HepG2 (cell line): ENCODE measurements around the gene ADAMTS14. TPM values are rescaled to one million over a fixed set of nuclear protein-coding genes. Genes with fewer than 3 reads are reported as not detected.

ENCODE experiments used
- ATAC-seq: fragments of 200-7000 bp; cut with Tn5 transposase; 3 replicates; pipeline ENCODE4 v1.9.1; 2020; ENCODE audit warnings: mild to moderate bottlenecking, moderate library complexity
- BruUV-seq: library from RNA; stranded (reverse); fragments of 400-500 nt; replicated peaks from 2 replicates; lab custom pipeline; 2021; lab: Mats Ljungman, UMichigan
- CTCF ChIA-PET: fragments of 300-600 bp; formaldehyde crosslinking; extraction: SDS; loops from one replicate; lab custom pipeline; 2021; ENCODE audit warnings: low total read pairs, inconsistent platforms, low intra/inter-chr PET ratio; lab: Yijun Ruan, JAX
- POLR2A ChIA-PET: fragments of 350-600 bp; sonication (Branson Sonifier 250); formaldehyde crosslinking; loops from one replicate; lab custom pipeline; 2020; ENCODE audit warnings: antibody characterized with exemption, inconsistent platforms; lab: Yijun Ruan, JAX
- DNase-seq: peaks from one replicate; pipeline ENCODE4 v3.0.0-alpha.2; 2015; ENCODE audit warnings: low spot score
- FAIRE-seq: peaks from 3 replicates; lab custom pipeline; 2011; peaks lifted over from hg19 to GRCh38; lab: Jason Lieb, UNC
- H2AFZ ChIP-seq: one replicate; pipeline ENCODE4 v1.6.1; 2011; ENCODE audit warnings: low read length, inconsistent platforms
- H3K27ac ChIP-seq: fragments of 300-600 bp; 3 replicates; pipeline ENCODE4 v1.8.0; 2011; ENCODE audit warnings: mixed run types, mild to moderate bottlenecking, mixed read lengths, low read length, inconsistent platforms; ENCODE audit not compliant: insufficient read depth; ENCODE audit errors: extremely low read length
- H3K27me3 ChIP-seq, 2 experiments: fragments of 200-600 bp in 1 of 2; 2 replicates in 1 of 2; 3 replicates in 1 of 2; pipeline versions ENCODE4 v1.6.0 to v1.8.0; 2011; ENCODE audit warnings: low read length in 2 of 2, mild to moderate bottlenecking in 2 of 2, moderate library complexity in 2 of 2, inconsistent platforms in 1 of 2; ENCODE audit not compliant: insufficient read depth in 2 of 2, control insufficient read depth in 1 of 2
- H3K36me3 ChIP-seq, 2 experiments: fragments of 200-600 bp in 1 of 2; replicated peaks in 1 of 2; 2 replicates in 1 of 2; 3 replicates in 1 of 2; pipeline versions ENCODE4 v1.5.1 to v1.8.0; 2011; ENCODE audit warnings: low read length in 2 of 2, inconsistent platforms in 1 of 2; ENCODE audit not compliant: insufficient read depth in 2 of 2, control insufficient read depth in 1 of 2
- H3K4me1 ChIP-seq: 2 replicates; pipeline ENCODE4 v1.5.1; 2012; ENCODE audit warnings: low read length, inconsistent platforms; ENCODE audit not compliant: insufficient read depth
- H3K4me2 ChIP-seq: 2 replicates; pipeline ENCODE4 v1.6.0; 2011; ENCODE audit warnings: low read depth, low read length, inconsistent platforms
- H3K4me3 ChIP-seq, 3 experiments: fragments of 200-600 bp in 1 of 3; sonication (generic), shearing (Covaris generic) in 1 of 3; replicated peaks in 1 of 3; 2 replicates each; pipeline ENCODE4 v1.5.1; 2011 to 2016; ENCODE audit warnings: low read length in 3 of 3, inconsistent platforms in 2 of 3, low read depth in 2 of 3, mild to moderate bottlenecking in 2 of 3, control low read depth in 1 of 3, mixed read lengths in 1 of 3; ENCODE audit not compliant: insufficient read depth in 1 of 3
- H3K79me2 ChIP-seq: one replicate; pipeline ENCODE4 v1.6.1; 2011; ENCODE audit warnings: low read length, inconsistent platforms; ENCODE audit not compliant: insufficient read depth
- H3K9ac ChIP-seq: 2 replicates; pipeline ENCODE4 v1.6.0; 2011; ENCODE audit warnings: mild to moderate bottlenecking, low read depth, low read length, inconsistent platforms; ENCODE audit not compliant: insufficient read depth
- H3K9me3 ChIP-seq: 2 replicates; pipeline ENCODE4 v1.5.1; 2012; ENCODE audit warnings: mild to moderate bottlenecking, low read length
- H4K20me1 ChIP-seq: 2 replicates; pipeline ENCODE4 v1.6.0; 2011; ENCODE audit warnings: inconsistent platforms, mild to moderate bottlenecking, low read length, moderate library complexity; ENCODE audit not compliant: insufficient read depth
- AKAP8 ChIP-seq: sonication (generic); formaldehyde crosslinking; IDR thresholded peaks from 2 replicates; pipeline ENCODE4 v1.5.1; 2020; ENCODE audit warnings: mild to moderate bottlenecking, missing genetic modification reagents
- ATF7 ChIP-seq, 2 experiments: fragments of 450-650 bp in 1 of 2; sonication (generic) in 1 of 2; formaldehyde crosslinking in 1 of 2; IDR thresholded peaks; 2 replicates each; pipeline versions ENCODE4 v1.4.0 to v1.6.1; 2016 to 2020; ENCODE audit warnings: antibody characterized with exemption in 1 of 2, mild to moderate bottlenecking in 1 of 2, missing genetic modification reagents in 1 of 2
- JUNB ChIP-seq: sonication (generic); formaldehyde crosslinking; IDR thresholded peaks from 2 replicates; pipeline ENCODE4 v1.8.0; 2022; ENCODE audit warnings: missing genetic modification reagents, mild to moderate bottlenecking, borderline replicate concordance
- NAIF1 ChIP-seq: sonication (generic); formaldehyde crosslinking; IDR thresholded peaks from 2 replicates; pipeline ENCODE4 v1.5.0; 2020; ENCODE audit warnings: mild to moderate bottlenecking, missing genetic modification reagents, borderline replicate concordance
- NONO ChIP-seq, 2 experiments: fragments of 450-650 bp in 1 of 2; sonication (generic) in 1 of 2; formaldehyde crosslinking in 1 of 2; IDR thresholded peaks in 1 of 2; conservative IDR thresholded peaks in 1 of 2; 2 replicates each; pipeline versions ENCODE4 v1.6.1 to v1.8.0; 2017 to 2022; ENCODE audit warnings: mild to moderate bottlenecking in 1 of 2, missing genetic modification reagents in 1 of 2, moderate library complexity in 1 of 2
- SETDB1 ChIP-seq: sonication (generic); formaldehyde crosslinking; IDR thresholded peaks from 2 replicates; pipeline ENCODE4 v1.5.1; 2020; ENCODE audit warnings: missing genetic modification reagents, mild to moderate bottlenecking, borderline replicate concordance
- SMAD1 ChIP-seq: sonication (generic); formaldehyde crosslinking; IDR thresholded peaks from 2 replicates; pipeline ENCODE4 v1.4.0; 2020; ENCODE audit warnings: missing genetic modification reagents, low read depth, mild to moderate bottlenecking, borderline replicate concordance
- TP53 ChIP-seq: sonication (generic); formaldehyde crosslinking; conservative IDR thresholded peaks from 2 replicates; pipeline ENCODE4 v1.4.0; 2020; ENCODE audit warnings: missing genetic modification reagents
- XBP1 ChIP-seq: sonication (generic); formaldehyde crosslinking; IDR thresholded peaks from 2 replicates; pipeline ENCODE4 v1.5.0; 2020; ENCODE audit warnings: missing genetic modification reagents
- ZNF260 ChIP-seq: sonication (generic); formaldehyde crosslinking; IDR thresholded peaks from 2 replicates; pipeline ENCODE4 v1.4.0; 2020; ENCODE audit warnings: missing genetic modification reagents, low read depth, mild to moderate bottlenecking, borderline replicate concordance
- ZNF274 ChIP-seq: sonication (generic); formaldehyde crosslinking; IDR thresholded peaks from 2 replicates; pipeline ENCODE4 v1.5.1; 2020; ENCODE audit warnings: mild to moderate bottlenecking, missing genetic modification reagents
- ZNF296 ChIP-seq: sonication (generic); formaldehyde crosslinking; conservative IDR thresholded peaks from 2 replicates; pipeline ENCODE4 v1.5.0; 2020; ENCODE audit warnings: mild to moderate bottlenecking, missing genetic modification reagents
- ZNF510 ChIP-seq: sonication (generic); formaldehyde crosslinking; IDR thresholded peaks from 2 replicates; pipeline ENCODE4 v1.4.0; 2020; ENCODE audit warnings: low read depth, mild to moderate bottlenecking, missing genetic modification reagents
- ZNF549 ChIP-seq: sonication (generic); formaldehyde crosslinking; IDR thresholded peaks from 2 replicates; pipeline ENCODE4 v1.5.0; 2020; ENCODE audit warnings: missing genetic modification reagents
- ZSCAN21 ChIP-seq: sonication (generic); formaldehyde crosslinking; IDR thresholded peaks from 2 replicates; pipeline ENCODE4 v1.8.0; 2022; ENCODE audit warnings: mild to moderate bottlenecking, missing genetic modification reagents, moderate library complexity, borderline replicate concordance
- WGBS: methylation state at CpG from one replicate; pipeline ENCODE4 v1.1.6; 2017; ENCODE audit warnings: low lambda C conversion rate; 5-methylcytosine and 5-hydroxymethylcytosine counted together
- in situ Hi-C: cut with HindIII; loops from 2 replicates; pipeline ENCODE4 v1.10.0; 2017; ENCODE audit warnings: low pct_unique_long_range_greater_than_20kb; ENCODE audit not compliant: extremely low pct_ligation_motif_present
- intact Hi-C: fragments of 100-400 bp; cut with micrococcal nuclease; formaldehyde crosslinking; loops from one replicate; pipeline ENCODE4 v1.10.0; 2022; ENCODE audit not compliant: unreplicated experiment
- polyA plus RNA-seq, 8 experiments: library from polyadenylated mRNA; depleted of rRNA in 3 of 8; stranded (reverse) in 7 of 8; unstranded in 1 of 8; fragments of >200 nt; fragmentation: Illumina TruSeq in 4 of 8; extraction: Trizol in 4 of 8; gene quantifications; 2 replicates each; pipeline versions ENCODE4 v1.2.1 to v1.2.3, GENCODE V29; 2011 to 2016; ENCODE audit warnings: low read depth in 4 of 8, missing spikeins in 1 of 8, mixed read lengths in 1 of 8; ENCODE audit not compliant: insufficient read depth in 1 of 8
- total RNA-seq, 5 experiments: library from RNA; depleted of rRNA; stranded (reverse); fragments of >200 nt; fragmentation: Illumina TruSeq; extraction: Trizol; gene quantifications; 2 replicates each; pipeline ENCODE4 v1.2.3, GENCODE V29; 2016; ENCODE audit warnings: low read depth in 1 of 5
- TF ChIP-seq, protein P1 (sequence below): sonication (generic); formaldehyde crosslinking; IDR thresholded peaks from 2 replicates; pipeline ENCODE4 v1.8.0; 2022; ENCODE audit warnings: mild to moderate bottlenecking, missing genetic modification reagents, moderate library complexity
- TF ChIP-seq, protein P2 (sequence below): sonication (generic); formaldehyde crosslinking; IDR thresholded peaks from 2 replicates; pipeline ENCODE4 v1.5.1; 2020; ENCODE audit warnings: mild to moderate bottlenecking, missing genetic modification reagents
- TF ChIP-seq, protein P3 (sequence below): sonication (generic); formaldehyde crosslinking; IDR thresholded peaks from 2 replicates; pipeline ENCODE4 v1.9.0; 2021; ENCODE audit warnings: missing genetic modification reagents, mild to moderate bottlenecking, borderline replicate concordance

ADAMTS14 gene
- total and polyA plus RNA-seq, 2 of the 13 experiments (the other 11 are each of a cell fraction or from before 2014, with no cell fraction given) = 0.04 to 0.07 TPM

DNA sequence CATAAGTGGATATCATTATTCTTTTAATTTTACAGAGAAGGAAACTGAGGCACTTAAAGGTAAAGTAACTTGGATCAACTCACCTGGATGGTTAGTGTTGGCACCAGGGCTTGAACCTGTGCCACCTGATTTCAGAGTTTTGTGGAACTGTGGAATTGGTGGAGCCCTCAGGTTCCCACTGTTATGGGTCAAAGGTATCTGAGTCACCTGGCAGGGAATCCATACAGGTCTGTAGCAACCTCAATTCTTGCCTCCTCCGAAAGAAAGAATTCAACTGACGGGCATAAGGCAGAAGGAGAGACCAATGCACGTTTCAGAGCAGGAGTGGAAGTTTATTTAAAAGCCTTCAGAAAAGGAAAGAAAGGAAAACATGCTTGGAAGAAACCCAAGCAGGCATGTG lies 25.2 kb upstream of the ADAMTS14 start:
- Histone ChIP-seq H3K9ac (no peak overlapping the region), H3K79me2 (no peaks in the 10 kb centered on the region), H3K9me3 (peaks cover 26% of the 10 kb centered on the region), H3K27ac (no peak overlapping the region), H3K27me3 (no peaks in the 10 kb centered on the region), H3K36me3 (no peaks in the 10 kb centered on the region), H4K20me1 (no peaks in the 10 kb centered on the region), H3K4me2 (no peak overlapping the region), H3K4me3 (no peak overlapping the region), H2AFZ (no peak overlapping the region), H3K4me1 (0 out of 2 replicates have a peak, but pooled peaks cover 4% of the 10 kb centered on the region)
- FAIRE-seq = no peak
- no peak for DNase-seq
- ChIA-PET CTCF (no interaction called here), POLR2A (no interaction called here)
- TF ChIP-seq SMAD1 (CRISPR knock-in tag) (no peak), ZNF510 (CRISPR knock-in tag) (no peak), NONO (IDR thresholded peaks at IDR 0.05) (no peak), NONO (CRISPR knock-in tag; conservative IDR thresholded peaks at IDR 0.05) (no peak), JUNB (CRISPR knock-in tag) (no peak), TP53 (CRISPR knock-in tag) (no peak), XBP1 (CRISPR knock-in tag) (no peak), AKAP8 (no peak), ZNF296 (CRISPR knock-in tag) (no peak), ZSCAN21 (CRISPR knock-in tag) (no peak), SETDB1 (CRISPR knock-in tag) (no peak), ATF7 (IDR thresholded peaks at IDR 0.05) (no peak), ATF7 (CRISPR knock-in tag; IDR thresholded peaks at IDR 0.05) (no peak), ZNF549 (no peak), ZNF274 (CRISPR knock-in tag) (no peak), NAIF1 (no peak), ZNF260 (CRISPR knock-in tag) (no peak)
- TF ChIP-seq, protein P1, sequence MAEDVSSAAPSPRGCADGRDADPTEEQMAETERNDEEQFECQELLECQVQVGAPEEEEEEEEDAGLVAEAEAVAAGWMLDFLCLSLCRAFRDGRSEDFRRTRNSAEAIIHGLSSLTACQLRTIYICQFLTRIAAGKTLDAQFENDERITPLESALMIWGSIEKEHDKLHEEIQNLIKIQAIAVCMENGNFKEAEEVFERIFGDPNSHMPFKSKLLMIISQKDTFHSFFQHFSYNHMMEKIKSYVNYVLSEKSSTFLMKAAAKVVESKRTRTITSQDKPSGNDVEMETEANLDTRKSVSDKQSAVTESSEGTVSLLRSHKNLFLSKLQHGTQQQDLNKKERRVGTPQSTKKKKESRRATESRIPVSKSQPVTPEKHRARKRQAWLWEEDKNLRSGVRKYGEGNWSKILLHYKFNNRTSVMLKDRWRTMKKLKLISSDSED (CRISPR knock-in tag) = no peak
- TF ChIP-seq, protein P2, sequence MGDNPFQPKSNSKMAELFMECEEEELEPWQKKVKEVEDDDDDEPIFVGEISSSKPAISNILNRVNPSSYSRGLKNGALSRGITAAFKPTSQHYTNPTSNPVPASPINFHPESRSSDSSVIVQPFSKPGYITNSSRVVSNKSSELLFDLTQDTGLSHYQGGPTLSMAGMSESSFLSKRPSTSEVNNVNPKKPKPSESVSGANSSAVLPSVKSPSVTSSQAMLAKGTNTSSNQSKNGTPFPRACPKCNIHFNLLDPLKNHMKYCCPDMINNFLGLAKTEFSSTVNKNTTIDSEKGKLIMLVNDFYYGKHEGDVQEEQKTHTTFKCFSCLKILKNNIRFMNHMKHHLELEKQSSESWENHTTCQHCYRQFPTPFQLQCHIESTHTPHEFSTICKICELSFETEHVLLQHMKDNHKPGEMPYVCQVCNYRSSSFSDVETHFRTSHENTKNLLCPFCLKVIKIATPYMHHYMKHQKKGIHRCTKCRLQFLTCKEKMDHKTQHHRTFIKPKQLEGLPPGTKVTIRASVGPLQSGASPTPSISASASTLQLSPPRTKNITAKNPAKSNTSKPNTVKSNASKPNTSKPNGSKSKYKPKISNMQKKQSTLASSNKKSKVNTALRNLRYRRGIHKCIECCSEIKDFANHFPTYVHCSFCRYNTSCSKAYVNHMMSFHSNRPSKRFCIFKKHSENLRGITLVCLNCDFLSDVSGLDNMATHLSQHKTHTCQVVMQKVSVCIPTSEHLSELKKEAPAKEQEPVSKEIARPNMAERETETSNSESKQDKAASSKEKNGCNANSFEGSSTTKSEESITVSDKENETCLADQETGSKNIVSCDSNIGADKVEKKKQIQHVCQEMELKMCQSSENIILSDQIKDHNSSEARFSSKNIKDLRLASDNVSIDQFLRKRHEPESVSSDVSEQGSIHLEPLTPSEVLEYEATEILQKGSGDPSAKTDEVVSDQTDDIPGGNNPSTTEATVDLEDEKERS (CRISPR knock-in tag) = no peak
- TF ChIP-seq, protein P3, sequence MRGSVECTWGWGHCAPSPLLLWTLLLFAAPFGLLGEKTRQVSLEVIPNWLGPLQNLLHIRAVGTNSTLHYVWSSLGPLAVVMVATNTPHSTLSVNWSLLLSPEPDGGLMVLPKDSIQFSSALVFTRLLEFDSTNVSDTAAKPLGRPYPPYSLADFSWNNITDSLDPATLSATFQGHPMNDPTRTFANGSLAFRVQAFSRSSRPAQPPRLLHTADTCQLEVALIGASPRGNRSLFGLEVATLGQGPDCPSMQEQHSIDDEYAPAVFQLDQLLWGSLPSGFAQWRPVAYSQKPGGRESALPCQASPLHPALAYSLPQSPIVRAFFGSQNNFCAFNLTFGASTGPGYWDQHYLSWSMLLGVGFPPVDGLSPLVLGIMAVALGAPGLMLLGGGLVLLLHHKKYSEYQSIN (CRISPR knock-in tag) = no peak
- ATAC-seq = no peak
- intact Hi-C loops = no loop called here
- in situ Hi-C loops = no loop called here
- WGBS = 31% methylated on average over 2 of the region's 3 CpGs
- no TSS peak for BruUV-seq
